GM19468 (cell line): ENCODE measurements around the gene HS3ST2.
"Not testable (repeated sequence)": the region's sequence is repeated elsewhere in the genome, so short reads cannot be mapped to it uniquely, and the experiment has no call there.

ENCODE experiments used
- ATAC-seq: cut with Tn5 transposase; IDR thresholded peaks from one replicate; pipeline ENCODE4 v1.9.1; 2021; ENCODE audit warnings: mild to moderate bottlenecking, moderate library complexity, moderate number of reproducible peaks; ENCODE audit not compliant: unreplicated experiment; ENCODE audit errors: extremely low read depth

Gene HS3ST2

DNA sequence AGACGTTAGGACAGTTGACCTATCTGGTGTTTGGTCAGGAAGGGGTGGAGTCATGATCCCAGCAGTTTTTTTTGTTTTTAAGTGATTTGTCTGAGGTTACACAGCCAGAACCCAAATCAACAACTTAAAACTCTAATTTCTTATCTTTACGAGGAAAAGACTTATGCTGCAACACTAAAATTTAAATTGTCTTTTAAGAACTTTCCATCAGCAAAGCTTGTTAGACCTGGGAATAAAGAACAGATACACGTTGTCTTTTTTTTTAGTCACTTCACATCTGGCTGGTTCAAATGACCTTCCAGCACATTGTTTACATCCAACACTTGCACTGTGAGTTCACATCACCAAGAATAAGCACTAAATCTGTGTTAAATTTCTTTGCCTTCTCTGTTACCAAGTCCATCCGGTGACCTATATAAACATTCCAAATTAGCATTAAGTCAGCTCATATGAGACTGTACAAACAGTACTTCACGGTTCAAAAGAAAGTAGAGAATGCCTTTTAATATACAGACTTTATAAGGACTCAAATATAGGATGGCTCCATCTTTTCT is 115.0 kb downstream of the HS3ST2 start:
- no peak for ATAC-seq

GRCh38 chr16:22929461-22929860 is 115.5 kb downstream of the HS3ST2 start:
- ATAC-seq = no peak

DNA sequence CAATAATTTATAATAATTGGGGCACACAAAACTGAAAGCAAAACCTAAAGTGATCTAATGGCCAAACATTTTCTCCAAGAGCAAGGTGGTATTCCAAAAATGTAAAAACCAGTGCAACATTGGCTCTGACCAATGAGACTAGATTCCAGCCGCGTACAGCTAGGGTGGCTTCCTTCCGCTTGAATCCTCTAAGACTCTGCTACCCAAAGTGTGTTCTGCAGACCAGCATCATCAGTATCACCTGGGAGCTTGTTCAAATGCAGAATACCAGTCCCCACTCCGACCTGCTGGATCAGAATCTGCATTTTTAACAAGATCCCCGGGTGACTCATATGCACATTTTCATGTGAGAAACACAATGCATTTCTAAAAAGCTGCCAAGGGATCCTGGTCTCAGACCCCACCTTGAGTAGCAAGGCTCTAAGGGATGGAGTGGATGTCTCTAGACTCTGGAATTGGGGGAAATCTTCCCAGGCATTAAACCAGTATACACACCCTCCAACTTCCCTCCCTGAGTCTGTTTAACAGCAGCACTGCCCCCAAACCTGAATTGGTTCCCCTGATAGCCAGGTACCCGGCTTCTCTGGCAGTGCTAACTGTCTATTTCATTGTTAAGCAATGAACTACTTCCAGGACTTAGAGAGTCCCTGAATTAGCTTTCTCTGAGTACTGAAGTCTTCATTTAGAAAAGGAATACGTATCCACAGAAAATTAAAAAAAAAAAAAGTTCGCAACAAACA is 118.2 kb downstream of the HS3ST2 start:
- ATAC-seq = no peak

DNA sequence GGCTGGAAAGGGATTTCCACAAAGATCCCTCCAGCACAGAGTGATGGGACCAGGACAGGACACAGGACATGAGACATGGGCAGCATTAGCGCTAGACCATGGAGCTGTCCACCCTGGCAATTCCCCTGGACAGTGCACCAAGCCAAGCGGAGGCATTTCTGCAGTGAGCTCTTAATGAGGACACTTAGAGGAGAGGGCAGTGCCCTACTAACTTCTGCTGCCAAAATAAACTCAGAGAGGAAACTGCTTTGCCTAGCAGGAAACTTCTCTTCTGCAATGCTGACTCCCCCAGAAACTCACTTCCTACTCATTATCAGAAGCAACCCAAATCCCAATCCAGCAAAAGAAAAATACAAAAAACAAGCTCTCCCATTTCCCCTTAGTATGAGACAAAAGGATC is 119.2 kb downstream of the HS3ST2 start:
- no peak for ATAC-seq

DNA sequence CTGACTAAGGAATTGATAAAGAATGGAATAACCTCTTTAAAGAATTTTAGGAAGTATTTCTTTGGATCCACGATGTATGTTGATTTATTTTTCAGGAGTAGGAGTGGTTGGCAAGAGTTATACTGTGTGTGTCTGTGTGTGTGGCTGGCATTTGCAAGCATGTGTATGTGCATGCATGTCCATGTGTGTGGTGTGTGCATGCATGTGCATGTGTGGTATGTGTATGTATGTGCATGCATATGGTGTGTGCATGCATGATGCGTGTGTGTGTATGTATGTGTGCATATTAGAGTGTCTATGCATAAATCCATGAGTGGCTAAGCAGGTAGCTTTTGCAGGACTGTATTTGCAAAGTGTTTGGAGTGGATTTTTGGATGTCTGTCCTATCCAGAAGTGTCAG is 120.8 kb downstream of the HS3ST2 start:
- no peak for ATAC-seq

GRCh38 chr16:22937169-22937568 is 123.2 kb downstream of the HS3ST2 start:
- ATAC-seq = no peak

- no peak for ATAC-seq
These were observed 124.7 kb downstream of the HS3ST2 start for GRCh38 chr16:22938647-22939046.

DNA sequence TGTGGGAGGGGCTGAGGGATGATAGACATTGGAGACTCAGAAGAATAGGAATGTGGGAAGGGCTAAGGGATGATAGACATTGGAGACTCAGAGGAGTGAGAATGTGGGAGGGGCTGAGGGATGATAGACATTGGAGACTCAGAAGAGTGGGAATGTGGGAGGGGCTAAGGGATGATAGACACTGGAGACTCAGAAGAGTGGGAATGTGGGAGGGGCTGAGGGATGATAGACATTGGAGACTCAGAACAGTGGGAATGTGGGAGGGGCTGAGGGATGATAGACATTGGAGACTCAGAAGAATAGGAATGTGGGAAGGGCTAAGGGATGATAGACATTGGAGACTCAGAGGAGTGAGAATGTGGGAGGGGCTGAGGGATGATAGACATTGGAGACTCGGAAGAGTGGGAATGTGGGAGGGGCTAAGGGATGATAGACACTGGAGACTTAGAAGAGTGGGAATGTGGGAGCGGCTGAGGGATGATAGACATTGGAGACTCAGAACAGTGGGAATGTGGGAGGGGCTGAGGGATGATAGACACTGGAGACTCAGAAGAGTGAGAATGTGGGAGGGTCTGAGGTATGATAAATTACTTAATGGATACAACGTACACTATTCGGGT is 125.9 kb downstream of the HS3ST2 start:
- ATAC-seq = not testable (repeated sequence)

GRCh38 chr16:22941970-22942501 is 128.1 kb downstream of the HS3ST2 start:
- ATAC-seq = no peak

- ATAC-seq = no peak
These were observed 128.8 kb downstream of the HS3ST2 start for GRCh38 chr16:22942811-22943210.

GRCh38 chr16:22945361-22945760 is 131.4 kb downstream of the HS3ST2 start:
- ATAC-seq = no peak

DNA sequence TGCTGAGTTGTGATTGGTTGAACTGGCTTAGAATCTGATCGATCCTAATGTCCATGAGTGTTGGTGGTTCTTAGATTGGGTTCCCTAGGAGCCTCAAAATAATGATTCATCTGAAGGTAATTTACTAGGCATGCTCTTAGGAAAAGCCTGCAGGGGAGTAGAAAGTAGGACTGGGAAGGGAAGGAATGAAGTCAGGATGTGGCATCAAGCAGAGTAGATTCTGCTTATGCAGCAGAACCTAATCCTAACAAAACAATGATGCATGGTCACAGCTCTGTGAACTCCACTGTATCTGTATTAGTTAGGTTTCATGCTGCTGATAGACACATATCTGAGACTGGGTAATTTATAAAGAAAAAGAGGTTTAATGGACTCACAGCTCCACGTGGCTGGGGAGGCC is 132.5 kb downstream of the HS3ST2 start:
- ATAC-seq = no peak

GRCh38 chr16:22948058-22948602 is 134.2 kb downstream of the HS3ST2 start:
- ATAC-seq = no peak

DNA sequence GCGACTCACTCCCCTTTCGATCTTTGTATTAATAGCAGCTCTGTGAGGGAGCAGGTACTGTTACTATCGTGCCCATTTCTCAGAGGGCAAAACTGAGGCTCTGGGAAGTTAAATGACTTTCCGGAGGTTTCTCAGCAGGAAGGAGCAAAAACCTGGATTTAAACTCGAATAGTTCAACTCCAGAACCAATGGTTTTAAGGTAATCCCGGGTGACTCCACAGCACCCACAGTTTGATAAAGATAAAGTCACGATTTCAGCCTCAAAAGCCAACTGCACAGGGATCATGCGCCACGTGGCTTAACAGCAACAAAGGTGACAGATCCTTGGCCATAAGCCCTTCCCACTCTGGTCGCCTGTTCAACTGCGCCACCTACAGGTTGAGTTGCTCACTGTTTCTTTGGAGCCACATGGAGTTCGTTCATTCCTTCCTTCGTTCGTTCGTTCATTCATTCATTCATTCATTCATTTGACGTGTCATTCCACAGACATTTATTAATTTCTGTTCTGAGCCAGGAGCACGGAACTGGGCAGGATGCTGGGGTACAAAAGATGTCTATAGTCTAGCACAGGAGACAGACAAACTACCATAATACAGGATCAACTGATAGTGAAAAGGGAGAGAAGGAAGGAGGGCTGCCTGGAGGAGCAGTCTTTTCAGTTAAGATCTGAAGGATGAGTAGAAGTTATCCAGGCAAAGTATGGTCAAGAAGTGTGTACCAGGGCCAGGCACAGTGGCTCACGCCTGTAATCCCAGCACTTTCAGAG is 134.8 kb downstream of the HS3ST2 start:
- no peak for ATAC-seq

DNA sequence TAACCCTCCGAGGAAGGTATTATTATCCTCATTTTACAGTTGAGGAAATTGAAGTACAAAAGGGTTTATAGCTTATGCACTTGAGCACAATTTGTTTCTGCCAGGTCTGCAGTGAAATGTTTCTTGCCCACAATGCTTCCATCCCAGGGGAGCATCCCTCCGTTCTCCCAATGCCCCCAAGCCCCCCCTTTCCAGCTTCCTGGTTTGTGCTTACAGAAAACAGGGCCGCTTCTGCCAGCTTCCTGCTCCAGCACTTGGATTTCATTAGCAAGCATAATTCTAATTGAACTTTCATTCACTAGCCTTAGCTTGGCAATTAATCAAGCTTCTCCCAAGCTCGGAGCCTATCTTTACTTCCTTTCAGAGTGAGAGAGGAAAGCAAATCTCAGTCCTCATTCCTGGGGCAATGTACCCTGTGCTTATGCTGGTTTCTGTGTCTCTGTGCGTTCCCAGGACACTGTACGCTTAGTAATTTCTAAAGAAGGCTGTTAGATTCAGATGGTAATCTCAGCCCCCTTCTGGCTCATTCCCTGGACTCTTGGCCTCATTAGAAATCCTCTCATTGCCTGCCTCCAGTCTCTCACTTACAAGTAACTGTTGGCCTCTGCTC is 141.6 kb downstream of the HS3ST2 start:
- ATAC-seq = no peak

GRCh38 chr16:22961206-22961605 is 147.2 kb downstream of the HS3ST2 start:
- ATAC-seq = no peak

DNA sequence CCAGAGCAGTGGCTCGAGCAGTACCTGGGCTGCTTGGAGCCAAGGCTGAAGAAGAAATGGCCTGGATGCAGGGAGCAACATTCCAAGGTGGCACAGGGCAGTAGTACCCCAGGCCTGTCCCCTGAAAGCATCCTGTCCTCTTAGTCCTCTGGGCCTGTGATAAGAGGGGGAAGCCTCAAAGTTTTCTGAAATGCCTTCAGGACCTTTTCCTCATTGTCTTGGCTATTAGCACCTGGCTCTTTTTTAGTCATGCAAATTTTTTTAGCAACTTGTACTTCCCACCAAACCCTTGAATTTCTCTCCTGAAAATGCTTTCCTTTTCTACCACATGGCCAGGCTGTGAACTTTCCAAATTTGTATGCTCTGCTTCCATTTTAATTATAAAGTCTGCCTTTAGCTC is 148.9 kb downstream of the HS3ST2 start:
- no peak for ATAC-seq
